Measurements from ENCODE around the gene PREX1.

DNA sequence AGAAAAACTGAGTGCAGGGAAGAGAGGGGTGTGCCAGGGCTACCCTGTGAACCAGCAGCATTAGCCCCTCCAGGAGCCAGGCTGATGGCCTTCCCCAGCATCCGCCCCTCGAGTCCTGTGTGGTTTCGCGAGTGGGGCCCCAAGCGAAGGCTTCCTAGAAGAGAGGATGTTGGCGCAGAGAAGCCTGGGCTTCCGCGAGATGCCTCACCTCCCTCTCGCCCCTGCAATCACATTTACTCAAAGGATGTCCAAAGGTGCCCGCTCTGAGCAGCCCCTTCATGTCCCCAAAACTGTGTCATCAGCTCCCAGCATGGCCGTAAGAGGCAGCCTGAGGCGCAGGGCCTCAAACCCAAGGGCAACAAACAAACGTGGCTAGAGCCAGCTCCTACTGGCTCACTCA lies 111.7 kb downstream of the PREX1 start:
- TF ChIP-seq POLR2AphosphoS5 (IDR thresholded peaks at IDR 0.05; ENCODE audit: low read depth) (no peak), SPI1 (IDR thresholded peaks at IDR 0.05; ENCODE audit: borderline replicate concordance, low read depth) (no peak), GABPA (IDR thresholded peaks at IDR 0.05; ENCODE audit: low read depth) (no peak)
- TF ChIP-seq, protein P1, sequence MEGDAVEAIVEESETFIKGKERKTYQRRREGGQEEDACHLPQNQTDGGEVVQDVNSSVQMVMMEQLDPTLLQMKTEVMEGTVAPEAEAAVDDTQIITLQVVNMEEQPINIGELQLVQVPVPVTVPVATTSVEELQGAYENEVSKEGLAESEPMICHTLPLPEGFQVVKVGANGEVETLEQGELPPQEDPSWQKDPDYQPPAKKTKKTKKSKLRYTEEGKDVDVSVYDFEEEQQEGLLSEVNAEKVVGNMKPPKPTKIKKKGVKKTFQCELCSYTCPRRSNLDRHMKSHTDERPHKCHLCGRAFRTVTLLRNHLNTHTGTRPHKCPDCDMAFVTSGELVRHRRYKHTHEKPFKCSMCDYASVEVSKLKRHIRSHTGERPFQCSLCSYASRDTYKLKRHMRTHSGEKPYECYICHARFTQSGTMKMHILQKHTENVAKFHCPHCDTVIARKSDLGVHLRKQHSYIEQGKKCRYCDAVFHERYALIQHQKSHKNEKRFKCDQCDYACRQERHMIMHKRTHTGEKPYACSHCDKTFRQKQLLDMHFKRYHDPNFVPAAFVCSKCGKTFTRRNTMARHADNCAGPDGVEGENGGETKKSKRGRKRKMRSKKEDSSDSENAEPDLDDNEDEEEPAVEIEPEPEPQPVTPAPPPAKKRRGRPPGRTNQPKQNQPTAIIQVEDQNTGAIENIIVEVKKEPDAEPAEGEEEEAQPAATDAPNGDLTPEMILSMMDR (IDR thresholded peaks at IDR 0.05; ENCODE audit: insufficient read depth, low read length), result no peak
- TF ChIP-seq, protein P2, sequence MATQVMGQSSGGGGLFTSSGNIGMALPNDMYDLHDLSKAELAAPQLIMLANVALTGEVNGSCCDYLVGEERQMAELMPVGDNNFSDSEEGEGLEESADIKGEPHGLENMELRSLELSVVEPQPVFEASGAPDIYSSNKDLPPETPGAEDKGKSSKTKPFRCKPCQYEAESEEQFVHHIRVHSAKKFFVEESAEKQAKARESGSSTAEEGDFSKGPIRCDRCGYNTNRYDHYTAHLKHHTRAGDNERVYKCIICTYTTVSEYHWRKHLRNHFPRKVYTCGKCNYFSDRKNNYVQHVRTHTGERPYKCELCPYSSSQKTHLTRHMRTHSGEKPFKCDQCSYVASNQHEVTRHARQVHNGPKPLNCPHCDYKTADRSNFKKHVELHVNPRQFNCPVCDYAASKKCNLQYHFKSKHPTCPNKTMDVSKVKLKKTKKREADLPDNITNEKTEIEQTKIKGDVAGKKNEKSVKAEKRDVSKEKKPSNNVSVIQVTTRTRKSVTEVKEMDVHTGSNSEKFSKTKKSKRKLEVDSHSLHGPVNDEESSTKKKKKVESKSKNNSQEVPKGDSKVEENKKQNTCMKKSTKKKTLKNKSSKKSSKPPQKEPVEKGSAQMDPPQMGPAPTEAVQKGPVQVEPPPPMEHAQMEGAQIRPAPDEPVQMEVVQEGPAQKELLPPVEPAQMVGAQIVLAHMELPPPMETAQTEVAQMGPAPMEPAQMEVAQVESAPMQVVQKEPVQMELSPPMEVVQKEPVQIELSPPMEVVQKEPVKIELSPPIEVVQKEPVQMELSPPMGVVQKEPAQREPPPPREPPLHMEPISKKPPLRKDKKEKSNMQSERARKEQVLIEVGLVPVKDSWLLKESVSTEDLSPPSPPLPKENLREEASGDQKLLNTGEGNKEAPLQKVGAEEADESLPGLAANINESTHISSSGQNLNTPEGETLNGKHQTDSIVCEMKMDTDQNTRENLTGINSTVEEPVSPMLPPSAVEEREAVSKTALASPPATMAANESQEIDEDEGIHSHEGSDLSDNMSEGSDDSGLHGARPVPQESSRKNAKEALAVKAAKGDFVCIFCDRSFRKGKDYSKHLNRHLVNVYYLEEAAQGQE (IDR thresholded peaks at IDR 0.05; ENCODE audit: insufficient replicate concordance, low read depth), result no peak

Data from HL-60 (cell line).